Measurements from ENCODE around the gene SOX9.

Gene SOX9

DNA sequence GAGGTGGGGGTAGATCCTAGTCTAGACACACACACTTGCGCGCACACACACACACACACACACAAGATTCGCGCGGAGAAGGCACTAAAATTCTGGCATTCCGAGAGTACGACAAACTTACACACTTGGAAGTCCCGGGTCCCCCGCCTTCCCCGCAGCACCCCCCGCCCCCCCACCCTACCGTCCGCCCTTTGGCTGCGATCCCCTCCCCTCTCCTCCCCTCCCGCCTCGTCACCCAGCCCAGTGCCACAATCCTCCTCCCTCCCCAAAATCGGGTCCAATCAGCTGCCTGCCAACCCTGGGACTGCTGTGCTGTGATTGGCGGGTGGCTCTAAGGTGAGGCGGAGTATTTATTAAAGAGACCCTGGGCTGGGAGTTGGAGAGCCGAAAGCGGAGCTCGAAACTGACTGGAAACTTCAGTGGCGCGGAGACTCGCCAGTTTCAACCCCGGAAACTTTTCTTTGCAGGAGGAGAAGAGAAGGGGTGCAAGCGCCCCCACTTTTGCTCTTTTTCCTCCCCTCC, at the start of gene SOX9:
Gene SOX9 (plus strand): TSS at position 379 of the 522 bp plus-strand sequence. CDS start 372 bp downstream, outside the sequence.
- DNase-seq, result no peak

DNA sequence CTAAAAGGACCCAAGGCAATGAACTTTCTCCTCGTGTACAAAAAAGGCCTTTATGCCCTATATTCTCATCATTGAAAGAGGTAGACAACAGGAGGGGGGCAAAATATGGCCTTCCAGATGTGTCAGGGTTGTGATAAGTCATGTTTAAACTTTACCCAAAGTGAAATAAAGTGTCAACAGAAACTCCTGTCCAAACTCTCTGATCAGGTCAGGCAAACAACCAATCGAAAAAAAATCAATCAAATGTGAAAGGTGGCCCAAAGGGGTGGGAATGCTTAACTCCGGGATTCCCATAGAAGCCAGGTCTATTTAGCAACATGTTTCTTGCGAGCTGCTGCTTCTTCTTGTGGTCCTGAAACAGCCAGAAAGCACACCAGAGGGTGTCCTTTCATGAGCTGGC, 49.5 kb upstream of the SOX9 start:
- no peak for DNase-seq

DNA sequence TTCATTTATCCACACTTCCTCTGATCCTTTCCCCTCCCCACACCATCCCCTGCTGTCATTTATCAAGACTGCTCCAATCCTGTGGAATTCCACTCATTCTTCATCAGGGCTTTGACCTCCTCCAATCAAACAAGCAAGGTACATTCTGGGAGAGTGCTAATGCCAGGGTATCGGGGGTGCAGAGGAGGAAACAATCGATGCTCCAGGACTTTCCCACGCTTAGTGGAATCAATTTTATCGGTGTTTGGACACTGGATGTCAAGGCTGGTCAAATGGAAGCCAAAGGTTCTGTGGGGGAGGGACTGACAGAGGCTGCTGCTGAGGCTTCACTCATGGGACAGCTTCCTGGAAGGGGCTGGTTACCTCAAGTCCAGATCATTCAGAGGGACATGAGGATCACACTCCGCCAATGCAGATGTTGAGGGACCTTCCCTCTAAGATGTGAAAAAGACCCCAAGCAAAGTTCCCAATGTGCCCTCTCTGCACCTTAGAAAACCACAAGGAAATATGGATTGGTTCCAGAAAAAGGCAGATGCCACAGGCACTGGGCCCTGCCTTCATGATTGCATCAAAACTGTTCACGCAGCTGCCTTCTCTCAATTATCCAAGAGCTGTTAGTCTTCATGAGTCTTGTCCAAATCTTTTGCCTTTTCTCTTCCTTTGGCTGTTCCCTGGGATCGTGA, 44.7 kb upstream of the SOX9 start:
- DNase-seq, result no peak

DNA sequence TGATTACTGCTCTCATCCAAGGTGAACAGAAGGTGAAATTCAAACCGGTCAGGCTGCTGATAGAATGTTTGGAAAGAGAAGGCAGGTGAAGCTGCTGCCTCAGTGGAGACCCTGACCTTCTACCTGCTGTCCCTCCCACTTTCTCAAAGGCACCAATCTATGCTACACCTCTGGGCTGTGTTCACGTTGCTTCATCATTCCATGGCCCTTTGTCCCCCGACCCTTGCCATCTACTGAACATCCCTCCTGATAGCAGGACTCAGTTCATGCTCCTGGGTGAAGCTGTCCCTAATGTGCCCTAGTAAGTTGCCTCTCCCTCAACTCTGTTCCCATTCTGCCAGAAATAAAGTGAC, 44.2 kb upstream of the SOX9 start:
- no peak for DNase-seq

DNA sequence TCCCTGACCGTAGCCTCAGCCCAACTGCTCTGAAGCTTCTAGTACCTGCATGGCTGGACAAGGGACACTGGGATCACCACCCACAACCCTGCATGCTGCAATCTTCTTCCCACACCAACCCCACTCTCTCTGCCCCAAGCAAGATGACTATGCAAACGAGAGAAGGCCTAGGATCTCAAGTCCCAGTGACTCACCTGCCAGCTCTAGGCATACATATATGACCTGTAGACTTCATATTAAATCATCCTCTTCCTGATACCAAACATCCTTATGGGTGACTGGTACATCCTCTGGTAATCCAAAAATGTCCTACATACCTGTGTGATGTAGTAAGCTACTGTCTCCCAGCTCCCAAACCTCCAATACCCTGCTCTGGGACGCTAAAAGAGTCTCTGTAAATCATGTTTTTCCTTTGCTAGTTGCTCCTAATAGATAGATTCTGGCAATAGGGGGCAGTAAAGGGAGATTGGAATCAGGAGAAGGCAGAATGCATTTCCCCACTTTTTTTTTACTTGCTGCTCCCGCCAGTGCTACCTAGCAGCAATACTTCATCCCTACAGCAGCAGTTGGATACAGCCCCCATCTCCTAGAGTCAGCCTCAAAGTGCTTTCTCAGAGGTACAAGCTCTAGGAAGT, 43.4 kb upstream of the SOX9 start:
- DNase-seq, result no peak

DNA sequence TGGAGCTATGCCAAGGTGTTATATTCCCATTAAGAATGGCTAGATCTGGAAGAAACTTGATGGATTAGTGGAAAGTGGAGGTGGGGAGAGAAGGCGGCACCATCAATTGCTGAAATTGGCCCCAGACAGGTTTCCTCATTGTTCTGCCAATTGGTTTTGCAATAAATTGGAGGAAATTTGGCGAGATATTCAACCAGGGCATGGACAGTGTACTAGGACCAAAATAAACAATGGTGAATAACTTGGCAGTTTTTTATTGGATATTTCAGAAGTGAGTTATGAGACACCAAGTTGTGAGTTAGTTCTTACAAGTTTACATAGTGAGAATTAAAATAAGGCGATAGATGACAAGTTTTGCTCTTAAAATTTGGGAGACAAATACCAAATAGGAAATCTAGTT, 41.1 kb upstream of the SOX9 start:
- DNase-seq, result no peak

DNA sequence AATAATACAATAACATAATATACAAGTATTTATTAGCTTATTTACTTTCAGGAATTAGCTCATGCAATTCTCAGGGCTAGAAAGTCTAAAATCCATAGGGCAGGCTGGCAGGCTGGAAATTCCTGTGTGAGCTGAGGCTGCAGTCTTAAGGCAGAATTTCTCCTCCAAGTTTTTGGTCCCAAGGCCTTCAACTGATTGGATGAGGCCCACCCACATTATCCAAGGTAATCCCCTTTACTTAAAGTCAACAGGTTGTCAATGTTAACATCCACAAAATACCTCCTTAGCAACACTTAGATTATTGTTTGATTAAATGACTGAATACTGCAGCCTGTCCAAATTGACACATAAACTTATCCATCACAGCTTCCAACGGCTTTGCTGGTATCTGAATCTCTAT, 32.9 kb upstream of the SOX9 start:
- no peak for DNase-seq

DNA sequence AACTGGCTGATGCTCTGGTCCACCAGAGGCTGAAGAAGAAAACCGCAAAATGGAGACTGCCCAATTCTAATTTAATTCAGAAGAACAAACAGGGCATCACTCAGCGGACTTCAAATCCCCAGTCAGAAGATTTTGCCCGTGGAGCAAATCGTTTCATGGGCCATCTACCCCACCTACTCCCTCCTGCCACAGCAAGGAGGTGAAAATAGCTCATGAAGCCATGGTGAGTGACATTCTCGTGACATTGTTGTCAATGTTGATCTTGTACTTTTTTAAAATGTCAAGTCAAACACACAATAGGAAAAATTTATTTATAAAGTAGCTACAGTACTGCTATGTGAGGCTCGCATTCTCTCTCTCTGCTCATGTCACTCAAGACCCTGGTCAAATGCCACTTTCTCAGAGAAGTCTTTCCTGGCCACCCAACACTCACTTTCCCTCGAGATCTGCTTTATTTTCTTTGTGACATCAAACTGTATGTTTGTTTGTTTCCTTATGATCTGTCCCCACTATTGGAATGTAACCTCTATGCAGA, 31.3 kb upstream of the SOX9 start:
- DNase-seq, result no peak

DNA sequence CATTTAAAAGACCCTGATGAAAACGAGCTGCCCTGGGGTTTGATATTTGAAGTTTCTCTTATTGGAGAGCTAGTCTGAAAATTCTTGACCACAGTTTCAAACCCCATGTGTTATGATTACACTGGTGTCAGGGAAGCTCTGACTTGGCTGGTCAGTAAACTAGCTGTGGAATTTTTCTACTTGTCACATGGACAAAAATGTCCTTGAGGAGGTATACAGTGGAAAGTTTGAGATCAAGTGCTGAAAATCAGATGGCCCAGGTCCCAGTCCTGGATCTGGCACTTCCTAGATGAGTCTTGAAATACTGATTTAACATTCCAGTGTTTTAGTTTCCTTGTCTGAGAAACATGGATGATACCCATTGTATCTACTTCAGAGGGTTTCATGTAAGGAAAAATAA, 30.7 kb upstream of the SOX9 start:
- no peak for DNase-seq

DNA sequence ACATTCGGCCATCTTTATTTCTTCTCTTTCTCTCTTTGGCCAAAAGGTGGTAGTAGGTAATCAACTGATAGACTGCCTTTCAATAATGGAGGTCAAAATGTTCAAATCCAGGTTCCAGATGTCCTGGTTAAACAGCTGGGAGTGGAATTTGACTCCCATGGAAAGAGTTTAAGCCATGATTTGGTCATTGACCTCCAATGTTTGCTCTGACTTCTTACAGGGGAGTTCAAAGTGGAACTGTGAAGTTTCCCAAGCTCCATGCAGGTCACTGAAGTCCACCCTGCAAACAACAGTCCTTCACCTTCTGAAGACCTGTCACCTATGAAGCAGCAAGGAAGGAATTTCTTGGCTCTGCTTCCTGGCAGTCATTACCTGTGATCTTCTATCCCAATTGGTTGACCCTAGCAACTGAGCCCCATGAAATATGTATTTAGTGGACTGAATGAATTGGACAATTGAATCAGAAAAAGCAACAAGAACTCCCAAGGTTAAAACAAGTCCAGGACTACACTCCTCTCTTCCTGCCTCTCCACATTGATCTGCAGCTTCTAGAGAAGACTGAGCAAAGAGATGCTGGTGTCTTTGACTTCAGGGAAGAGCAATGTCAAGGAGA, 28.0 kb upstream of the SOX9 start:
- DNase-seq, result no peak

DNA sequence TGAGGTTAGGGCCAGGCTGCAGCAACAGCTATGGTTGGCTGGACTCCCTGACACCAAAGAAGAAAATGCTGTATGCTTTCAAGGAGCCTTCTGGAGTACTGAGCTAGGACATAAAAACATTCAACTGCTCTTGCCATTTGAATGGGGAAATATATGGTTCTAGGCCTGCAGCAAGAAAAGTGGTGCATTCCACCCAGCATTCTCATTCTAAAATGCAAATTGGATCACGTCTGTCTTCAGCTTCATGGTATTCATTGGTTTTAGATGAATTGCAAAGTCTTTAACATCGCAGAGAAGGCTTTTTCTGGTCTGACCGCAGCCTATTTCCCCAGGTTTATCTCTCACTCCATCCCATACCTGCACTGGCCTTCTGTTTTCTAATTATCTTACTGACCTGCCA, 27.1 kb upstream of the SOX9 start:
- no peak for DNase-seq

DNA sequence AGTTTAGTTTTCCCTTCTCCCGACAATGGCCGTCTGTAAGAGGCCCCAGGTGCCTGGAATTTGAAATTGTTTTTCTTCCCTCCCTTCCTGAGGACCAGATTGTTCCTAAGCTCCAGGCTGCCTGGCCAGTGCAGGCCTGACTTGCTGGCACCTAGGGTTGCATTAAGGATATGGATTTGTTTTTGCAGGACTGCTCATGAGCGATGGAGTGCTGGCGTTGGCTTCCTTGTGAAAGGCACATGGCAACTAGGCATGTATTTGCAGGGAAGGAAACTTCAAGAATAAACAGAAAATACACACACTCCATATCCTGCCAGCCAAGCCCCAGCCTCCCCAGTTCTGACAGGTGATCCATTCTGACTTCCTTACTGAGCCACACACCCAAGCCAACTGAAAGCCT, 25.5 kb upstream of the SOX9 start:
- DNase-seq, result no peak

DNA sequence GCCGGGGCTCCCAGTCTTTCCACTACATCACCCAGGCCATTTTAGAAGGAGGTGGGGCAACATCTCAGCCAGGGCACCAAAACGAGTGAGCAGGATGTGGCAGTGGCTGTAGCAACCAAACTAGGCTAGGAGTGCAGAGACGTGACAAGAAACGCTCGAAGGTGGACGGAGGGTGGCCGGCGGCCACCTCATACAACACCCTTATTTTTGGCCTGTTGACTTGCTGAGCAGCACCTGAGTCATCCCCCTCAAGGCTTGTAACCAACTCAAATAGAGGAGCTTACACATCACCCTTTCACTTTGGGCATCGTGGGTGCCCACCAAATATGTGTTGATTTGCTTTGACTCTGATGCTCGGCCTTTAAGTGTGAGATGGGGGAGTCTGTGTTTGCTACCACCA, 23.7 kb upstream of the SOX9 start:
- no peak for DNase-seq

DNA sequence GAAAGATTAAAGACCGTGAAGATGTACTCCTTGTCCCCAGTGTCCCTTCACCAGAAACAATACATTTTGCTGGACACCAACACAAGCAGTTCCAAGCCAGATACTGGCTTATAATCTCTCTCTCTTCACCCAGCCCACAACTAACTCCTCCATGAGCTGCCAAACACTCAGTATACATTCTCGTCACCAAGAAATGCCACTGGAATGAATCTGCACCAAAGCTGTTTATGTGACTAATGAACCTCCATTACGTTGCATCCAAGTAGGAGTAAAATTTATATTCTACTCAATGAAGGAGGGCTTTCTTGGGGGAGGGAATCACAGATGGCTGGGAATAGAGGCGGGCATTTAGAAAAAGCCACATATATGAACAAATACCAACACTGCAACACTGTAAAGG, 20.9 kb upstream of the SOX9 start:
- DNase-seq, result no peak

DNA sequence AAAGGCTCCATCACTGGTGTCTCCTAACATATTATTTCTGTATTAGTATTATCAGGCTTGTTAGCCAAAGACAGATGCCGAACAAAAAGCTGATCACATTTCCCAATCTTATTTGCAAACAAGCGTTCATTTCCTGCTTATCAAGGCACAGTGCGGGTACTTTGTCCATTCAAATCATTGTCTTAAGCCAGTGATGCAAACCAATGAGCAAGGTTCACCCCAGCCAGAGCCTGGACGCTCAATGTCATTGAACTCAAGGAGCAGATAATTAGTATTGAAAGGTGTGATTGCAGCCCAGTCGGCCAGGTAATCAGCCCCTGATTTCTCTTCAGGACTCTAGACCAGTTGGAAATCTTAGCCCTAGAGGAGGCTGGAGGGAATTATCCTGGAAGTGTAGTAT, 20.4 kb upstream of the SOX9 start:
- no peak for DNase-seq

DNA sequence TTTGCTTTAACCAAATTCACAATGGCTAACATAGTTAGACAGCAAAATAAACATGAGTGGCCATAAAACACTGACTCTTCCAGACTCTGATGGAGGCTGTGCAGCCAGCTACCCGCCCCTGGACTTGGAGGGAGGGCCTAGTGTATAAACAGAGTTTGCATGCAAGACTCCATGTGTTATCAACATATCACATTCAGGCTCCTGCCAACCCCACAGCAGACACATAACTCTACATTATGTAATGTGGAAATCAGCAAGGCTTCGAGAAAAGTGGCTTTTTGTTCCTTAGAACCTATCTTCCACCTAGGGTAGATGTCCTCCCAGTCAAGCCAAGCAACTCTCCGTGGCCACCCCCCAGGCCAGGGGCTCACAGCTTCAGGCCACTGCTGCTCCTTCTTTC, 19.3 kb upstream of the SOX9 start:
- DNase-seq, result no peak

DNA sequence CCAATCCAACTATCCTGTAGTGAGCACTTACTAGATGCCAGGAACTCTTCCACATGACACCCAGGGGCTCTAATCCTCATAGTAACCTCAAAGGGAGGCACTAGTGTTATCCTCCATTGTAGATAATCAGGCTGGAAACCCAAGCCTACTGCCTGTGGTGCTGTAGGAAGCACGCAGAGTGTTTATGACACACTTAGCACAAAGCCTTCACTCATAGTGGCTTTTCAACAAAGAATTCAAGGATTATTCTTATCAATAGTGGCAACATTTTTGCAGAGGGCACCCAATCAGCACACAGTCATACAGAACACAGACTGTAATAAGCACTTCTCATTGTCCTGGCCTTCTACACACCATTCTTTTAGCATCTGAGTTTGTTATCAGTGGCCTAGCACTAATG, 18.5 kb upstream of the SOX9 start:
- DNase-seq, result no peak

DNA sequence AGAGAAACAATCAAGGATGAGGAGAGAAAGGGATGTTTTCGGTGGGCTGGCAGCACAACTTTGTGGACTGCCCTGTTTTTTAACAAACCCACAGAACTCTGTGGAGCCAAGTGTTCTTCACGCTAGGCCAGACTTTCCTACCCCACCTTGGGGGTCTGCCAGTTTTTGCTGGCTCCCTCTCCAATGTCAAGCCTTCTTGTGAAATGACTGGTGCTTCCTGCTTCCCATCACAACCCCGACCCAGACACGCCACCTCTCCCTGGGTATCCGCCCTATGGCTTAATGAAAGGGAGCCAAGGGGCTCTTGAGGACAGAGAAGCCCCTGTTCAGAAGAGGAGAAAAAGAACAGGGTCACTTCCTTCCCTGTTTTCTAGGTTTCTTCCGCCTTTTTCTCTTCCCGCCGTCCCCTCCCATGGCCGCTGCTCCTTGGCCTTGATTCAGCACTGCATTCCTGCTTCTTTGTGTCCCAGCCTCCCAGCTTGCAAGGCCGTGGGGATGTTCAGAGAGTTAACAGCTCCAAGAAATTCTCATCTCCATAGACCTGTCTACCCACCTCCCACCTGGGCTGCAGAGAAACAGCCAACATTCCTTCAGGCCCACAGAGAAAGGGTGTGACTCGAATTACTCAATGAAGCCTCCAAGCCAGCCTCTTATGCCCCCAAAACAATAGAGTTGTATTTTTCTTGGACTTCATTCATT, 16.5 kb upstream of the SOX9 start:
- DNase-seq, result no peak

DNA sequence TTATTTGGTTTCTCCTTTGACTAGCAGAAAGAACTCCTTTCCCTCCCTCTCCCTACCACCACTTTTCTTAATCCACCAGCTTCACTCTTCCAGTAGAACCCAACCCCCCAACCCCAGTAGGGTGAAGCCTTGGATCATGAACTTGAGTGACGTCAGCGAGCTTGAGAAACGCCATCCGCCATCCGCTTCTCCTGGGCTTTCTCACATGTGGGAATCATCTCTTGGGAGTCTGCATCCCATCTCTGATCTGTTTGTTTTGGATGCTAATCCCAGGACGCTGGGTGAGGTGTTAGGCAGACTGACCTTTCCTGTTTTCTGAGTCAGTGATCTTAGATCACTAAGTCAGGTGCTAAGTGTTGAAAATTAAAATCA, 16.0 kb upstream of the SOX9 start:
- no peak for DNase-seq

DNA sequence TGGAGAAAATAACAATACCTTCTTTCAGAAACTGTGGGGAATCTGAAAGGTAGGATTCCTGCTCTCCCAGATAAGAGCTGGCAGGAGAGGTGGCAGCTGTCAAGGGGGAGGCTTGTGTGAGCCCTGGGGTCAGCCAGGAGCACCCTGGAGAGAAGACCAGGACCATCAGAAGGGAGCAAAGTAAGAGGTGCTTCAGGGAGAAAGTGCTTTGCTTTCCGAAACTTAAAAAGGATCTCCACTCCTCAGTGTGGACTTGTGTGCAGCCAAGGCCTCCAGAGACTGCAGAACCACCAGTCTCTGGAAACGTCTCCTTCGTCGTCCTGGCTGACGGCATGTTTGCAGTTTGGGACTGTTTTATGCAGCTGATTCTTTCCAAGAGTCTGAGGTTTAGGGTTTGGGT, 13.7 kb upstream of the SOX9 start:
- DNase-seq, result no peak

DNA sequence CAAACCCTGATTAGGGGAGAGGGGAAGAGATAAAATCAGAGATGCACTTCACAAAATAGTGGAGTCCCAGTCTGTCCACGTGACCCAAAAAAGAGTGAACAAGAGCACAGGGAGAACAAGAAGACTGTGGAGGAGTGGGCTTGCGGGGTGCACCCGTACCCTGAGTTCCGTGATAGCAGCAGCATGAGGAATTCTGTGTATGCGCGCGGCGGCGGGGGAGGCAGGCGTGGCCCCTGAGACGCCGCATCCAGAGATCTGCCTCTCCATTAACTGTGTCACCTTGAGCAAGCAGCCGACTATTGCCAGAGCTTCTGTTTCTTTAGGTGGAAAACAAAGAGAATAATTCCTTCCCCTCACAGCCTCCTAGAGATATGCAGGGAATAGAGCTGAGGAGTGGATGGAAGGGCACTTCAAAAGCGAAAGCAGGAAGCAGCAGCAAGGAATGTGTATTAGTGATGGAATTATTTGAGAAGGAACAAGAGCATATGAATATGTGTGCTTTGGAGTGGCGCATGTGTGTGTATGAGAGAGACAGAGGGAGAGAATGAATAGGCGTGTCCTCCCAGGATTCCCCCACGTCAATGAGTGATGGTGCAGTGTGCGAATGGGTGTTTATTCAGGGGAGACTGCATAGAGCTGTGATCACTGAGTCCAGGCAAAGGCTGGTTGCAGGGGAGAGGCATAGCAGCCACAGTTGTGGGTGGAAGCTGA, 10.4 kb upstream of the SOX9 start:
- no peak for DNase-seq

DNA sequence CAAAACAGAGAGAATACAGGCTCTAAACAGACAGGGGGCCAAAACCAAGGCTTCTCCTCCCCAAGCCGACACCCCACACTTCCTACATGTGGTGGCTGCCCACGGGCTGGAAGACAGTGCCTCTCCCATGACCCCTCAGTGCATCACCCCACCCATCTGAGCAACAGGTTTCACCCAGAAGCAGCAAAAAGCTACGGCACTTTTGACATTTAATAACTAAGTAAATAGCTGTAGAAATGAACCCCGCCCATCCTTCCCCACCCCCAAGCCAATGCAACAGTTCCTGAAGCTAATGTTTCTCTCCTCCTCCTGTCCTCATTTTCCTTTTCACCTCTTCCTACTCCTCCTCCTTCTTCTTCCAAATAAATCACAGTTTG, 9.9 kb upstream of the SOX9 start:
- no peak for DNase-seq

DNA sequence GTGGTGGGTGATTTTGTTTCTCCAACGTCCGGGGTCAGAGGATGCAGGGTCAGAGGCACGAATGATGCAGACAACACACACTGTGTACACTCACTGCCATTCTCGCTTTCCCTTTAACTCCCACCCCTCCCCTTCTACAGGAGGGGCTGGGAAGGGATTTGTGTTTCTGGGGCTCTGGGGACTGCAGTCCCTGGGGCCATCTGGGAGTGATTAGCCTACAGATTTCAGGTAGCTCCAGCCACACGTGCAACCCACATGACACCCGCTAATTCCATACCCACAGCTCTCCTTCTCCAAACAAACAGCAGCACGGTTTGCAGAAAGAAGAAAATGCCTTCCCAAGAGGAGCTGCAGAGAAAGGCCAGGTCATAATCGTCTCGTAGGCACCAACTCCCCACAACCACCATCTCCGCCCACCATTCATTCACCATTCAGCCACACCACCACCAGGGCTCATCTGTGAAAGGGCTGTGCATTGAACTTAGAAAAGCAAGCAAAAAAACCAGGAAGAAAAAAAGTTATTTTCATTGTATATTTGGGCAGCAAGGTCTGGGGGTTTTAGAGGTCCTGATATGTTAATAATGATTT, 9.4 kb upstream of the SOX9 start:
- no peak for DNase-seq
